Measurements from ENCODE around the gene MACROD2.

GRCh38 chr20:16011519-16011918 is 2016.2 kb downstream of the MACROD2 start:
- no peak for TF ChIP-seq CTCF (IDR thresholded peaks at IDR 0.05)
- TF ChIP-seq POLR2A (IDR thresholded peaks at IDR 0.05): no peak
